Psoas muscle (tissue), 8 donors: ENCODE measurements around the gene ZNF275. TPM values are rescaled to one million over a fixed set of nuclear protein-coding genes. Genes with fewer than 3 reads are reported as not detected.

Source experiments
- ATAC-seq, 4 donors: fragments of 200-7000 bp; cut with Tn5 transposase; one replicate each; pipeline ENCODE4 v1.9.1; 2020; ENCODE audit warnings: moderate library complexity in 3 of 4, mild to moderate bottlenecking in 2 of 4
- DNase-seq, 2 donors: peaks; one replicate each; pipeline ENCODE4 v3.0.0-alpha.2; 2020
- H3K27ac ChIP-seq: fragments of 200-600 bp; one replicate; pipeline ENCODE4 v1.8.0; 2022
- H3K27me3 ChIP-seq, 3 donors: fragments of 200-600 bp in 1 of 3; one replicate each; pipeline versions ENCODE4 v1.6.1 to v1.8.0; 2013 to 2022; ENCODE audit warnings: low read length in 2 of 3, mild to moderate bottlenecking in 2 of 3, moderate library complexity in 1 of 3; ENCODE audit not compliant: insufficient read depth in 3 of 3
- H3K36me3 ChIP-seq, 2 donors: fragments of 200-600 bp in 1 of 2; one replicate each; pipeline versions ENCODE4 v1.6.1 to v1.8.0; 2013 to 2022; ENCODE audit warnings: low read depth in 1 of 2, mild to moderate bottlenecking in 1 of 2, moderate library complexity in 1 of 2; ENCODE audit not compliant: insufficient read depth in 1 of 2
- H3K4me1 ChIP-seq: fragments of 200-600 bp; one replicate; pipeline ENCODE4 v1.8.0; 2022
- H3K4me3 ChIP-seq: fragments of 200-600 bp; one replicate; pipeline ENCODE4 v1.8.0; 2022; ENCODE audit warnings: mild to moderate bottlenecking
- H3K9me3 ChIP-seq: fragments of 200-600 bp; one replicate; pipeline ENCODE4 v1.8.0; 2022
- CTCF ChIP-seq: fragments of 200-600 bp; IDR thresholded peaks from one replicate; pipeline ENCODE4 v1.8.0; 2022; ENCODE audit warnings: antibody characterized with exemption
- WGBS, 3 donors: extraction: QIAGEN DNeasy Blood & Tissue Kit; methylation state at CpG; one replicate each; pipeline versions ENCODE4 v1.1.6 to v1.1.7; 2013; 5-methylcytosine and 5-hydroxymethylcytosine counted together
- intact Hi-C, 2 donors: fragments of 100-400 bp; cut with DNase I; formaldehyde crosslinking; loops; one replicate each; pipeline versions ENCODE4 v1.11.0 to v1.14.2; 2022
- polyA plus RNA-seq, 3 donors: library from polyadenylated mRNA; stranded (reverse); fragments of 200-250 nt; gene quantifications; one replicate each; pipeline ENCODE4 v1.2.3, GENCODE V29; 2013
- total RNA-seq, 4 donors: library from RNA; stranded (reverse); fragmentation: NEBNext Ultra II Directional in 2 of 4; extraction: Animal tissue kit (Norgen Biotek cat#: 25700) in 2 of 4; gene quantifications; one replicate each; pipeline versions ENCODE4 v1.2.1 to v1.2.4, GENCODE V29; 2021 to 2023
- donor health status: healthy with polysubstance abuse.
- donor health status: DM: no; HTN: no; CAD: no; lungs with moderate emphysema.
- donor health status: Bipolar disorder and iron deficiency.
- donor health status: healthy.
- donor health status: DM: yes; HTN: yes; CAD: no.
- donor health status: DM: no; HTN: no; CAD: no.
- donor health status: DM: no; HTN: no; CAD: no.
- donor health status: DM: yes; HTN: yes; CAD: no.

ZNF275 gene
- total and polyA plus RNA-seq, 7 donors, result 2.4 to 7.7 (median 5.5) TPM

- Histone ChIP-seq H3K4me3 (no peak overlapping the region), H3K27ac (no peak overlapping the region), H3K27me3 (no peaks in the 10 kb centered on the region), H3K36me3 (no peaks in the 10 kb centered on the region), H3K4me1 (no peaks in the 10 kb centered on the region), H3K9me3 (no peaks in the 10 kb centered on the region)
- intact Hi-C loops, result no loop called here
- ATAC-seq (no peak), DNase-seq (no peak)
- 71 to 100% (median 93%) methylated on average over 3 of the region's 3 CpGs for WGBS, 3 donors
- no peak for TF ChIP-seq CTCF
Observed at GRCh38 chrX:153377727-153378126, 43.8 kb downstream of the ZNF275 start.

- H3K27ac ChIP-seq, result no peak overlapping the region
- WGBS, 3 donors, result 56 to 68% (median 60%) methylated on average over 3 to 4 of the region's 4 CpGs
- no peaks in the 10 kb centered on the region for H3K36me3 ChIP-seq
- no peak for TF ChIP-seq CTCF
- no peak overlapping the region for H3K4me3 ChIP-seq
- no peak for DNase-seq
- no peaks in the 10 kb centered on the region for H3K9me3 ChIP-seq
- H3K27me3 ChIP-seq, result no peaks in the 10 kb centered on the region
- no peaks in the 10 kb centered on the region for H3K4me1 ChIP-seq
- ATAC-seq, result no peak
- intact Hi-C loops, result no loop called here
Observed at GRCh38 chrX:153378607-153379006, 44.7 kb downstream of the ZNF275 start.

- Histone ChIP-seq H3K27ac (no peak overlapping the region), H3K4me1 (no peaks in the 10 kb centered on the region), H3K27me3 (no peaks in the 10 kb centered on the region), H3K9me3 (no peaks in the 10 kb centered on the region), H3K4me3 (no peak overlapping the region), H3K36me3 (no peaks in the 10 kb centered on the region)
- no peak for TF ChIP-seq CTCF
- intact Hi-C loops, result no loop called here
- DNase-seq, result no peak
- no peak for ATAC-seq
- 80 to 86% (median 82%) methylated on average over 4 to 9 of the region's 9 CpGs for WGBS, 3 donors
Observed at GRCh38 chrX:153379508-153379907, 45.6 kb downstream of the ZNF275 start.

GRCh38 chrX:153379971-153380581 lies 46.1 kb downstream of the ZNF275 start:
- 73 to 84% (median 78%) methylated on average over 12 to 13 of the region's 13 CpGs for whole genome bisulfite sequencing, 3 donors

More at GRCh38 chrX:153379971-153380581, 46.1 kb downstream of the ZNF275 start:
- ATAC-seq (no peak), DNase-seq (no peak)
- Histone ChIP-seq H3K27me3 (no peaks in the 10 kb centered on the region), H3K27ac (no peak overlapping the region), H3K9me3 (no peaks in the 10 kb centered on the region), H3K4me3 (no peak overlapping the region), H3K36me3 (no peaks in the 10 kb centered on the region), H3K4me1 (no peaks in the 10 kb centered on the region)
- intact Hi-C loops, result no loop called here
- TF ChIP-seq CTCF, result no peak
